Colonic mucosa (tissue), 4 donors: ENCODE measurements around the gene PTN. TPM values are rescaled to one million over a fixed set of nuclear protein-coding genes. Genes with fewer than 3 reads are reported as not detected.

Experiments used
- DNase-seq: peaks from one replicate; pipeline ENCODE4 v3.0.0-alpha.2; 2020
- H3K27ac ChIP-seq: fragments of 200-600 bp; one replicate; pipeline ENCODE4 v1.8.0; 2021
- H3K27me3 ChIP-seq: fragments of 200-600 bp; one replicate; pipeline ENCODE4 v1.8.0; 2021
- H3K36me3 ChIP-seq: fragments of 200-600 bp; one replicate; pipeline ENCODE4 v1.8.0; 2021
- H3K4me1 ChIP-seq: fragments of 200-600 bp; one replicate; pipeline ENCODE4 v1.8.0; 2021; ENCODE audit warnings: mild to moderate bottlenecking
- H3K4me3 ChIP-seq: fragments of 200-600 bp; one replicate; pipeline ENCODE4 v1.8.0; 2021
- H3K9ac ChIP-seq, 2 donors: one replicate each; pipeline ENCODE4 v1.7.0; 2013; ENCODE audit warnings: control low read depth in 2 of 2, low read depth in 2 of 2, low read length in 2 of 2
- H3K9me3 ChIP-seq: fragments of 200-600 bp; one replicate; pipeline ENCODE4 v1.8.0; 2021
- intact Hi-C: fragments of 100-400 bp; cut with DNase I; formaldehyde crosslinking; loops from one replicate; pipeline ENCODE4 v1.14.1; 2022
- total RNA-seq, 2 donors: library from RNA; stranded (reverse); fragmentation: NEBNext Ultra II Directional in 1 of 2; extraction: Animal tissue kit (Norgen Biotek cat#: 25700) in 1 of 2; gene quantifications; one replicate each; pipeline ENCODE4 v1.2.1, GENCODE V29; 2021
- TF ChIP-seq, protein P1 (sequence below): fragments of 200-600 bp; IDR thresholded peaks from one replicate; pipeline ENCODE4 v1.8.0; 2022; ENCODE audit warnings: antibody characterized with exemption, mild to moderate bottlenecking
- donor health status: healthy.
- donor health status: DM: no; HTN: no; CAD: no.
- donor health status: DM: no; HTN: no; CAD: no.

PTN gene
- total RNA-seq, 2 donors from 2014 or later, result 1.8 to 4.0 TPM

GRCh38 chr7:137325927-137326326 lies 17.6 kb downstream of the PTN start:
- Histone ChIP-seq H3K27me3 (no peaks in the 10 kb centered on the region), H3K9me3 (no peaks in the 10 kb centered on the region), H3K27ac (no peak overlapping the region), H3K4me3 (no peak overlapping the region), H3K9ac (no peak overlapping the region), H3K4me1 (no peaks in the 10 kb centered on the region), H3K36me3 (no peaks in the 10 kb centered on the region)
- DNase-seq, result no peak
- intact Hi-C loops, result no loop called here
- TF ChIP-seq, protein P1, sequence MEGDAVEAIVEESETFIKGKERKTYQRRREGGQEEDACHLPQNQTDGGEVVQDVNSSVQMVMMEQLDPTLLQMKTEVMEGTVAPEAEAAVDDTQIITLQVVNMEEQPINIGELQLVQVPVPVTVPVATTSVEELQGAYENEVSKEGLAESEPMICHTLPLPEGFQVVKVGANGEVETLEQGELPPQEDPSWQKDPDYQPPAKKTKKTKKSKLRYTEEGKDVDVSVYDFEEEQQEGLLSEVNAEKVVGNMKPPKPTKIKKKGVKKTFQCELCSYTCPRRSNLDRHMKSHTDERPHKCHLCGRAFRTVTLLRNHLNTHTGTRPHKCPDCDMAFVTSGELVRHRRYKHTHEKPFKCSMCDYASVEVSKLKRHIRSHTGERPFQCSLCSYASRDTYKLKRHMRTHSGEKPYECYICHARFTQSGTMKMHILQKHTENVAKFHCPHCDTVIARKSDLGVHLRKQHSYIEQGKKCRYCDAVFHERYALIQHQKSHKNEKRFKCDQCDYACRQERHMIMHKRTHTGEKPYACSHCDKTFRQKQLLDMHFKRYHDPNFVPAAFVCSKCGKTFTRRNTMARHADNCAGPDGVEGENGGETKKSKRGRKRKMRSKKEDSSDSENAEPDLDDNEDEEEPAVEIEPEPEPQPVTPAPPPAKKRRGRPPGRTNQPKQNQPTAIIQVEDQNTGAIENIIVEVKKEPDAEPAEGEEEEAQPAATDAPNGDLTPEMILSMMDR, result no peak

- TF ChIP-seq, protein P1, result no peak
- no peak for DNase-seq
- Histone ChIP-seq H3K36me3 (no peaks in the 10 kb centered on the region), H3K4me3 (no peak overlapping the region), H3K9ac (no peak overlapping the region), H3K27me3 (no peaks in the 10 kb centered on the region), H3K9me3 (no peaks in the 10 kb centered on the region), H3K4me1 (no peaks in the 10 kb centered on the region), H3K27ac (no peak overlapping the region)
- intact Hi-C loops, result no loop called here
Observed at GRCh38 chr7:137324796-137325696, 18.5 kb downstream of the PTN start.

DNA sequence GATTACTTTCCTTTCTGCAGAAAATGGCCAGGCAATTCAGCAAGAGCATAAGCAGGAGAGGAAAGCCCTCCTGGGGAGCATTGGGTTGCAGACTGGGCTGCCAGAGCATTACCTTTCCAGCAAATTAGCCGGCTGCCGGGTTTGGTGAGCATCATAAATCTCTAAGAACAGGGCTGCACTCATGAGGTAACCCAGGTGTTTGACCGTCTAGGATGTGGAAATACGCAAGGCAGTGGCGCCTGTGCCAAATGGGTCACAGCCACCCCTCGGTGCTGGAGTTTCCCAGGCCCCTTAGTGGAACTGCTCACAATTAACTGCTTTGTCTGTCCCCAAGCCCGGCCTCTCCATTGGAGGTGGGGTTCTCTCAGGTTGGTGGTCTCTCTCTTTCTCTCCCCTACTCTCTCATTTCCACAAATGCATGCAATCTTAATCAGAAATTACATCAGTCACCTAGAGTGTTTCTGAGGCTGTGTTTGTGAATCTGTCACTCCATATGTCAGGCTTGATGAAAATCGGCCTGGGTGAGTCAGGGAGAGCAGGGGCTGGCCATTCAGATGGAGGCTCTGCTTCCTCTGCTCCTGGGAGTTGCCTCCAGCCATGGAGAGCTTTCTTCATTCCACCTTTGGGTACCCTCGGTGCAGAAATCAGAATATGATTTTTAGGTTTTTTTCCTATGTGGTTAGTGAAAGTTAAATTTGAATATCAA lies 26.7 kb downstream of the PTN start:
- Histone ChIP-seq H3K9ac (no peak overlapping the region), H3K4me1 (no peaks in the 10 kb centered on the region), H3K4me3 (no peak overlapping the region), H3K27me3 (no peaks in the 10 kb centered on the region), H3K9me3 (no peaks in the 10 kb centered on the region), H3K36me3 (no peaks in the 10 kb centered on the region), H3K27ac (no peak overlapping the region)
- intact Hi-C loops, result no loop called here
- DNase-seq, result no peak
- TF ChIP-seq, protein P1, result no peak

DNA sequence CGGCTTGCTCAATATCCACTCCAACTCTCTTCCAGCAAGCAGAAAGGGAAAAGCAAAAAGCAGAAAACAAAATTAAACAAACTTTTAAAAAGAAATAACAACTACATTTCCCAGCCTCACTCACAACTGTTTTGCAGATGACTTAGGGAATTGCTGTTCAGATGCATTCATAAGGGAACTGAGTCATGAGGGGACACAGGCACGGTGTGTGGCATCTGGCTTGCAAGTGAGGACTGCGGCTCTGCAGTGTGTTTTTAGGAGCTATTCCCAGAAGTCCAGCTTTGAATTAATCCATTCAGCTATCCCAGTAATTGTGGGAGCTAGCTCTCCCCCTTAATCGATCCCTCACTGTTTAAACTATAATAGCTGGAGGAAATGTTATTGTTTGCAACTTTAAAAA lies 30.3 kb downstream of the PTN start:
- no peak overlapping the region for H3K9ac ChIP-seq
- DNase-seq, result no peak
- no peaks in the 10 kb centered on the region for H3K9me3 ChIP-seq

DNA sequence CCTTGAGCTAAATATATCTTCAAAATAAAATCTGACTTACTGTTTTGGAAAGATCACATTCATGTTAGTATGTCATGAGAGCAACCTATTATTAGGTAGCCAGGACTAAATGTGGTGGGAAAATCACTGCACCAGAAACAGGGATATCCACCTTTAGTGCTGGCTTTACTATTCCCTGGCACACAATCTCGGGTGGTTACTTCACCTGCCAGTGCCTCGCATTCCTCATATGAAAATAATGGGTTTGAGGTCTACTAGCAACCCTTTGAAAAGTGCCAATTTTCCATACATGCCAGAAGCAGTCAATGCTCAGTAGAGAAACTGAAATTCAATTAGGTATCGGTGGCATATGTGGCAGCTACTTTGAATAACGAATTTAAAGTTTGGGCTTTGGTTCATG lies 36.8 kb downstream of the PTN start:
- no peak for DNase-seq
- no peaks in the 10 kb centered on the region for H3K27me3 ChIP-seq
- H3K27ac ChIP-seq, result no peak overlapping the region
- no peak overlapping the region for H3K4me3 ChIP-seq
- H3K36me3 ChIP-seq, result no peaks in the 10 kb centered on the region
- TF ChIP-seq, protein P1, result no peak
- intact Hi-C loops, result no loop called here
- H3K9ac ChIP-seq, result no peak overlapping the region
- H3K4me1 ChIP-seq, result no peaks in the 10 kb centered on the region
- no peaks in the 10 kb centered on the region for H3K9me3 ChIP-seq

More for the DNA sequence above, 30.3 kb downstream of the PTN start:
- Histone ChIP-seq H3K36me3 (no peaks in the 10 kb centered on the region), H3K4me3 (no peak overlapping the region), H3K27ac (no peak overlapping the region), H3K4me1 (no peaks in the 10 kb centered on the region), H3K27me3 (no peaks in the 10 kb centered on the region)
- intact Hi-C loops, result no loop called here
- TF ChIP-seq, protein P1, result no peak
